ENCODE measurements around the gene ELOB.
"Not testable (repeated sequence)": the region's sequence is repeated elsewhere in the genome, so short reads cannot be mapped to it uniquely, and the experiment has no call there.

ELOB gene

GRCh38 chr16:2734844-2735515 is 42.1 kb downstream of the ELOB start:
- no peak overlapping the region for H3K4me3 ChIP-seq (ENCODE audit: low read depth, low read length)
- TF ChIP-seq CTCF (IDR thresholded peaks at IDR 0.05; ENCODE audit: control insufficient read depth, extremely low read depth, insufficient read depth): no peak
- DNase-seq (ENCODE audit: low read depth): no peak

- no peak overlapping the region for H3K4me3 ChIP-seq (ENCODE audit: low read depth, low read length)
- TF ChIP-seq CTCF (IDR thresholded peaks at IDR 0.05; ENCODE audit: control insufficient read depth, extremely low read depth, insufficient read depth): no peak
- no peak for DNase-seq (ENCODE audit: low read depth)
Observed at GRCh38 chr16:2728034-2728433, 49.0 kb downstream of the ELOB start.

- DNase-seq (ENCODE audit: low read depth): no peak
Observed at GRCh38 chr16:2726923-2727322, 50.2 kb downstream of the ELOB start.

GRCh38 chr16:2724816-2725348 is 52.2 kb downstream of the ELOB start:
- no peak overlapping the region for H3K4me3 ChIP-seq (ENCODE audit: low read depth, low read length)
- no peak for TF ChIP-seq CTCF (IDR thresholded peaks at IDR 0.05; ENCODE audit: control insufficient read depth, extremely low read depth, insufficient read depth)
- DNase-seq (ENCODE audit: low read depth): no peak

More at GRCh38 chr16:2726923-2727322, 50.2 kb downstream of the ELOB start:
- no peak for TF ChIP-seq CTCF (IDR thresholded peaks at IDR 0.05; ENCODE audit: control insufficient read depth, extremely low read depth, insufficient read depth)
- H3K4me3 ChIP-seq (ENCODE audit: low read depth, low read length): no peak overlapping the region

- no peak for TF ChIP-seq CTCF (IDR thresholded peaks at IDR 0.05; ENCODE audit: control insufficient read depth, extremely low read depth, insufficient read depth)
- no peak overlapping the region for H3K4me3 ChIP-seq (ENCODE audit: low read depth, low read length)
- DNase-seq (ENCODE audit: low read depth): no peak
Observed at GRCh38 chr16:2724088-2724676, 52.9 kb downstream of the ELOB start.

- DNase-seq (ENCODE audit: low read depth): not testable (repeated sequence)
- peak overlapping the region; percentile 55 for H3K4me3 ChIP-seq (ENCODE audit: low read depth, low read length)
Observed at GRCh38 chr16:2721634-2722173, 55.4 kb downstream of the ELOB start.

All from LNCaP clone FGC (cell line).